Activated naive CD4-positive, alpha-beta T cell (primary cell): ENCODE measurements around the gene SIK3.

Experiments
- DNase-seq, 4 experiments: peaks; one replicate each; lab custom pipeline; 2025; lab: John Stamatoyannopoulos, UW

The SIK3 gene

GRCh38 chr11:116930586-116930985 is 167.6 kb downstream of the SIK3 start:
- no peak for DNase-seq

GRCh38 chr11:116930177-116930576 is 168.1 kb downstream of the SIK3 start:
- no peak for DNase-seq

- DNase-seq, result no peak
Observed at GRCh38 chr11:116929414-116930090, 168.7 kb downstream of the SIK3 start.

GRCh38 chr11:116928845-116929244 is 169.4 kb downstream of the SIK3 start:
- no peak for DNase-seq

- DNase-seq, result no peak
Observed at GRCh38 chr11:116928102-116928777, 170.0 kb downstream of the SIK3 start.

GRCh38 chr11:116927163-116927974 is 170.9 kb downstream of the SIK3 start:
- DNase-seq, result peak in 1 of 4 experiments; percentile 19

- no peak for DNase-seq
Observed at GRCh38 chr11:116925050-116925449, 173.2 kb downstream of the SIK3 start.

GRCh38 chr11:116918925-116919655 is 179.1 kb downstream of the SIK3 start:
- no peak for DNase-seq

- DNase-seq, result no peak
Observed at GRCh38 chr11:116917632-116918031, 180.6 kb downstream of the SIK3 start.

- no peak for DNase-seq
Observed at GRCh38 chr11:116916886-116917285, 181.3 kb downstream of the SIK3 start.

GRCh38 chr11:116916052-116916451 is 182.2 kb downstream of the SIK3 start:
- no peak for DNase-seq

GRCh38 chr11:116913000-116913399 is 185.2 kb downstream of the SIK3 start:
- DNase-seq, result no peak

- no peak for DNase-seq
Observed at GRCh38 chr11:116911976-116912734, 186.1 kb downstream of the SIK3 start.

GRCh38 chr11:116910847-116911246 is 187.4 kb downstream of the SIK3 start:
- no peak for DNase-seq

GRCh38 chr11:116910378-116910777 is 187.8 kb downstream of the SIK3 start:
- no peak for DNase-seq

- no peak for DNase-seq
Observed at GRCh38 chr11:116909245-116909644, 189.0 kb downstream of the SIK3 start.

- DNase-seq, result no peak
Observed at GRCh38 chr11:116906479-116906878, 191.7 kb downstream of the SIK3 start.

GRCh38 chr11:116903090-116903489 is 195.1 kb downstream of the SIK3 start:
- no peak for DNase-seq

- no peak for DNase-seq
Observed at GRCh38 chr11:116901964-116902688, 196.1 kb downstream of the SIK3 start.

- DNase-seq, result no peak
Observed at GRCh38 chr11:116901211-116901610, 197.0 kb downstream of the SIK3 start.

GRCh38 chr11:116896211-116896610 is 202.0 kb downstream of the SIK3 start:
- DNase-seq, result no peak
